GM20431 (cell line): ENCODE measurements around the gene BLACAT1.
"Not testable (repeated sequence)": the region's sequence is repeated elsewhere in the genome, so short reads cannot be mapped to it uniquely, and the experiment has no call there.

ENCODE experiments used
- in situ Hi-C: fragments of 300-500 bp; cut with MseI, MboI; formaldehyde crosslinking; loops from one replicate; pipeline ENCODE4 v1.15.0; 2020; ENCODE audit warnings: low sequenced_read_pairs; ENCODE audit not compliant: unreplicated experiment

Gene BLACAT1

GRCh38 chr1:205423814-205424399 is 31.9 kb downstream of the BLACAT1 start:
- in situ Hi-C loops, result no loop called here

- in situ Hi-C loops, result no loop called here
Measured at GRCh38 chr1:205422993-205423642, 32.7 kb downstream of the BLACAT1 start.

DNA sequence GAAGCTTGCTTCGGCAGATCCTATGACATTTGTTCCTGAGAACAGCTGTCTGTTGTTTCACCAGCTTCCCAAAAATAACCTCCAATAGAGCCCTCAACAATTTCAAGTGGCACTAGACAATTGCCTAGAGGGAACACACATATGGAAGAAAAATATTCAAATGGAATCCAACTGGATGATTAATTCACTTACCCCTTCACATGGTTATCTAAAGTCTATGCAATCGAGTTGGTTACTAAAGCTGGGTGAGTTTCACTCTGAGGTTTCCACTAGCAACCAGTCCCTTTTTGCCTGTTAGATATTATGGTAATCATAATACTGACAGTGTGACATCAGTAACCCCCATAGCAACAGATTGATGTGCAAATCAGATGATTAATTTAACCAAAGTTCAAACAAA is 34.0 kb downstream of the BLACAT1 start, which contains the start of gene LEMD1:
Gene LEMD1 (minus strand): TSS at position 259 of the 400 bp plus-strand sequence. CDS start 1,520 bp downstream, outside the sequence.
- in situ Hi-C loops, result no loop called here

- in situ Hi-C loops, result no loop called here
Measured at GRCh38 chr1:205420938-205421337, 34.9 kb downstream of the BLACAT1 start.

DNA sequence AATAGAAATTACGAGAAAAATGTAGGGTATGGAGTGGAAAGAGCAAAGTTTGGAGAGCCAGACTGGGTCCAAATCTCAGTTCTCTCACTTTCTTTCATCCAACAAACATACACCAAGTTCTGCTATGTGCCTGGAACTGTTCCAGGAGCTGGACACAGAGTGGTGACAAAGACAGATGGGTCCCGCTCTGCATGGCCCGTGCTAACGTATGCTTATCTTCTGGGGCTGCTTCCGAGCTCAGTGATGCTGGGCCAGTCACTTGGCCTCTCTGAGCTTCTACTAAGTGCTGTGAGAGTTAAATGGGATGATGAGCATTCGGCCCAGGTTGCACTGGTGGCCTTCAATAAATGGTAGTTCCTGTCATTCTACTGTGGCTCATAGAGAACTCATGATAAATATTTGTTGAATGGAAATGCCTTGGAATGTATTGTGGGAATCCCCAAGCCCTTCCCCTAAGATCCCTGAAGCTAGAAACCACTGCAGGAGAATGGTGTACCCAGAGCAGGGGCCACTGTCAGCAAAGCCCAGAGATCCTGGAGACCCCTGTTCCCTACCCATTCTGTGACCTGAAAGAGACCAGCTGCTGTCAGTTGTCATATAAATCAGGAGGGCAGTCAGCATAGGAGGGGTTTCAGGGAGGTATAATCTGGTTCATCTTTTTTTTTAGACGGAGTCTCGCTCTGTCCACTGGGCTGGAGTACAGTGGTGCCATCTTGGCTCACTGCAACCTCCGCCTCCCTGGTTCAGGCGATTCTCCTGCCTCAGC is 37.8 kb downstream of the BLACAT1 start:
- in situ Hi-C loops, result no loop called here

DNA sequence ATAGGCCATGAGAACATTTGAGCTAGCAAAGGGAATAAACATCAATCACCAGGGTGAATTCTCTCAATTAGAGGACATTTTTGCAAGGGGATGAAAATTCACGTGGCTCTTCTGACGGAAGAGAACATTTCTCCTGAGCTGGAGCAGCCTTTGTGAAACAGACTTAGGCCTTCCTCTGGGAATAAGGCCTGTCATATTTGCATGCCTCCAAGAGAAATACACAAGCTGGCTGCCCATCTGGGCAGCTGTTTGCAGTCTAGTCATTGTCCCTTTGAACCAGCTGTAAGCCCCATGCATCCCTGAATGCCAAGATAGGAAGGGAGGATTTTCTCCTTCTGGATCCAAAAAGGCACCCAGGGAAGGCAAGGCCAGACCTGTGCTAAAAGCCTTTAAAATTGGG is 39.5 kb downstream of the BLACAT1 start:
- in situ Hi-C loops, result no loop called here

DNA sequence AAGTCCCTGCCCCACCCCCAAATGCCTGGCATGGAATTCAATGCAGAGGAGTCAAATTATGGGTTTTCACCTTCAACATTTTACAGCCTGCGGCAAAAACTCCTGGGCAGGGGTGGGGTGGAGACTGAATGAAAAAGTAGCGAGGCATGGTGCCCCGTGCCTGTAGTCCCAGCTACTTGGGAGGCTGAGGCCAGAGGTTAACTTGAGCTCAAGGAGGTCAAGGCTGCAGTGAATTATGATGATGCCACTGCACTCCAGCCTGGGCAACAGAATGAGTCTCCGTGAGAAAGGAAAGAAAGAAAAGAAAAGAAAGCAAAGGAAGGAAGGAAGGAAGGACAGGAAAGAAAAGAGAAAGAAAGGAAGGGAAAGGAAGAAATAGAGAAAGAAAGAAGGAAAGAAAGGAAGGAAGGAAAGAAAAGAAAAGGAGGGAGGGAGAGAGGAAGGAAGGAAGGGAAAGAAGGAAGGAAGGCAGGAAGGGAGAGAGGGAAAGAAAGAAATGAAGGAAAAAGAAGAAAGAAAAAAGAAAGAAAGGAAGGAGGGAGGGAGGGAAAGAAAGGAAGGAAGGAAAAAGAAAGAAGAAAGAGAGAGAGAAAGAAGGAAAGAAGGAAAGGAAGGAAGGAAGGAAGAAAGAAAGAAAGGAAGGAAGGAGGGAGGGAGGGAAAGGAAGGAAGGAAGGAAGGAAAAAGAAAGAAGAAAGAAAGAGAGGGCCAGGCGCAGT is 45.1 kb downstream of the BLACAT1 start:
- in situ Hi-C loops, result no loop called here

- in situ Hi-C loops, result no loop called here
Measured at GRCh38 chr1:205407970-205408369, 47.9 kb downstream of the BLACAT1 start.

GRCh38 chr1:205406252-205406651 is 49.6 kb downstream of the BLACAT1 start:
- in situ Hi-C loops, result not testable (repeated sequence)
